NCI-H187 (cell line): ENCODE results near the gene SURF2.
"Not testable (repeated sequence)": the region's sequence is repeated elsewhere in the genome, so short reads cannot be mapped to it uniquely, and the experiment has no call there.

ENCODE experiments used
- DNase-seq, 2 experiments: peaks; one replicate each; lab custom pipeline; 2025; lab: John Stamatoyannopoulos, UW

Gene SURF2

GRCh38 chr9:133356391-133357091 is at the start of gene SURF2, which contains the start of gene SURF1:
SURF2 (plus strand) TSS chr9:133356550; CDS start chr9:133356593, 43 bp downstream.
SURF1 (minus strand) TSS chr9:133356487; CDS start chr9:133356453, 34 bp downstream.
- DNase-seq: peak in 1 of 2 experiments; percentile 40

- no peak for DNase-seq
Measured at GRCh38 chr9:133307301-133307700, 49.0 kb upstream of the SURF2 start.

DNA sequence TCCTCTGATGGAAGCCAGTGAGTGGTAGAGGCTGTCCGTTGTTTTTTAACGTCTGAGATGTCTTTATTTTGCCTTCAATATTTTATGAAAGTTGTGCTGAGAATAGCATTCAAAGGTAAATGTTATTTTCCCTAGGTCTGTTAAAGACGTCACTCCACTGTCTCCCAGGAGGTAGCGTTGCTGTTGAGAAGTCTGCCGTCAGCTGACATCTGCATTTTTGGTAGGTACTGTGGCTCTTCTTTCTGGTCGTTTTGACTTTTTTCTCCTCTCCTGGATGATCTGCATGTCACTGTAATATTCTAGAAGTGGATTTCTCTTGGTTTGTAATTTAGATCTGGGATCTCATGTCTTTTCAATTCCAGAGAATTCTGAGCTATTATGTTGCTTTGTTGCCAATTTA is 46.7 kb upstream of the SURF2 start:
- DNase-seq: no peak

DNA sequence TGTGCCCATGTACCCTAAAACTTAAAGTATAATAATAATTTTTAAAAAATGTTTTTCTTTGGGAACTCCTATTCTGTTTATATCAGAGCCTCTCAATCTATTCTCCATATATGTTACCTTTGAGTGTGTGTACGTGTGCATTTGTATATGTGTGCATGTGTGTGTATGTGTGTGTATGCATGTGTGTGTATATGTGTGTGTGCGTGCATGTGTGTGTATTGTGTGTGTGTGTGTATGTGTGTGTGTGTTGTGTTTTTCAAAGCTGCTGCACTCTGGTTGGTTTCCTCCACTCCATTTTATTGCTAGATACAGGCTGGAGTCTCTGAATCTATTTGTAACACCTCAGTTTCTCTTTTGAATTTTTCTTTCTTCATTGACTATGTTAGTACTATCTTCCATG is 40.4 kb upstream of the SURF2 start:
- DNase-seq: no peak

GRCh38 chr9:133317551-133317950 is 38.8 kb upstream of the SURF2 start:
- DNase-seq: not testable (repeated sequence)

GRCh38 chr9:133320421-133320881 is 35.9 kb upstream of the SURF2 start:
- no peak for DNase-seq

GRCh38 chr9:133321411-133321935 is 34.9 kb upstream of the SURF2 start:
- DNase-seq: no peak

DNA sequence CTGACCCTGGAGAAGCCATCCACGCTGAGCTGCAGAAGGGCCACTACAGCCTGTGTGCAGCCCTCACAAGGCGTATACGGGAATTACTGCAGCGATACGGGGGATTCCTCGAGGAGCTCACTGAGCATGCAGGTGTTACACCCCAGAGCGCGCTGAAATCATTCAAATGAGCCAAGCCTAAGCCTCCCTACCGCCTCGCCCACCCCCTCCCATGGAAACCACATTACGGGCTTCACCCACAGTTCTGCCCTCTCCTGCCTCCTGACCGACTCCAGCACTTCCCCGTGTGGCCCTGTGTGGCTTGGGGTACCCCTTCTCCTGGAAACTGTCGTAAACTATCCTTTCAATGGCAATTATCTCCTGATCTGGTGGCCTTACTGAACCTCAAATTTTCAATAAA is 33.6 kb upstream of the SURF2 start:
- DNase-seq: no peak

- DNase-seq: no peak
Measured at GRCh38 chr9:133323211-133323610, 33.1 kb upstream of the SURF2 start.

- DNase-seq: no peak
Measured at GRCh38 chr9:133323991-133324703, 32.2 kb upstream of the SURF2 start.

- not testable (repeated sequence) for DNase-seq
Measured at GRCh38 chr9:133327021-133327420, 29.3 kb upstream of the SURF2 start.

DNA sequence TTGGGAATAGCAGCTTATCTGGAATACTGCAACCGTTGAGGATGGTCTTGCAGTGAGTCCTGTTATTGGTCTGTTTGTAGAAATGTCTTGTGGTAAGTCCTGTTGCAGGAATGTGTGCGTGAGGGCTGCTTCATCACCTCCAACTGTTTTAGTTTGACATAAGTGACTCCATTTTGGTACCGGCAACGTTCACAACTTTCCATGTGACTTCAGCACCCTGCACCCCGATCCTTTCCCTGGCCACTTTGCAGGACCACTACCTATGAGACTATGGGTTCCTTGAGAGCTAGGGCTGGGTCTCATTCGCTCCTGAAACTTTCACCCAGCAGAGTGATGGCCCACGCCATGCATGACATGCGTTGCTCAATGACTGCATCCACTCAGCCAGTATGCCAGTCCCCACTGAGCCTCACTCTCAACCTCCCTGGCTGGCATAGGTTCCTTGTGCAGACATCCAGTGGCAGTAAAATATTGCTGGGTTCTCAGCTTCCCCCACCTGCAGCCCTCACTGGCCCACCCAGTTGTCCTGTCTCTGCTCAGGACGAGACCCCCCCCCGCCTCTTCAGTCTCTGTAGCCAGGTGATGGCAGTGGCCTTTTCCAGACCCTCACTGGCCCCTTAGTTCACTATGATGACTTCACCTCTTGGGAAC is 28.4 kb upstream of the SURF2 start:
- DNase-seq: no peak

GRCh38 chr9:133329306-133330156 is 26.8 kb upstream of the SURF2 start:
- not testable (repeated sequence) for DNase-seq

- DNase-seq: no peak
Measured at GRCh38 chr9:133331221-133331620, 25.1 kb upstream of the SURF2 start.

DNA sequence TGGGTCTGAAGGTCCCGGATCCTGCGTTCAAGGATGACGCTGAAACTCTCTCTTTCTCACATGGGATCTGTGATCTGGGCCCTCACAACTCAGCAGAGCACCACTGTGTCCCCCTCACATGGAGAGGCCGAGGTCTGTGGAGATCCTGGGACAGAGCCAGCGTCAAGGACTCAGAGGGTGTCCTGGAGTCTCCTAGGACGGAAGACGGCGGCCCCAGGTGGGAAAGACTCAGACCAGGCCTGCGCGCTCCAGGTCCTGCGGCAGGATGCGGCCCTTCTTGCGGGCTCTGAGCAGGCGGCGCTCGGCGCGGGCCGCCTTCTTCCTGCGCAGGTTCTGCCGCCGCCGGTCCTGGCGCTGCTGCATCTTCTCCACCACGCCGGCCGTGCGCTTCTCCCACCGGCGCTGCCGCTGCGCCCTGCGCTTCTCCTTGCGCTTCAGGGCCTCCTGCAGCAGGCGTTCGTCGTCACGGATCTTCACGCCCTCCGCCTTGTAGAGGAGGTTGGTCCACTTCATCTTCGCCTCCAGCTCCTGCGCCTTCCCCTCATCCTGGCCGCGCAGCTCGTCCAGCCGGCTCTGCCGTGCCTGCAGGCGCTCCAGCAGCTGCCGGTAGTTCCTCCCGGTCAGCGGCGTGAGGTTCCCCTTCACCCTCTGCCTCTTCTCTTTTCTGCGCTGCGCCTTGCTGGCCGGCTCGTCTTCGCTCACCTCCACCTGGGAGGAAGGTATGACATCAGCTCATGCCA is 24.5 kb upstream of the SURF2 start:
- DNase-seq: no peak

- no peak for DNase-seq
Measured at GRCh38 chr9:133332381-133332730, 24.0 kb upstream of the SURF2 start.

DNA sequence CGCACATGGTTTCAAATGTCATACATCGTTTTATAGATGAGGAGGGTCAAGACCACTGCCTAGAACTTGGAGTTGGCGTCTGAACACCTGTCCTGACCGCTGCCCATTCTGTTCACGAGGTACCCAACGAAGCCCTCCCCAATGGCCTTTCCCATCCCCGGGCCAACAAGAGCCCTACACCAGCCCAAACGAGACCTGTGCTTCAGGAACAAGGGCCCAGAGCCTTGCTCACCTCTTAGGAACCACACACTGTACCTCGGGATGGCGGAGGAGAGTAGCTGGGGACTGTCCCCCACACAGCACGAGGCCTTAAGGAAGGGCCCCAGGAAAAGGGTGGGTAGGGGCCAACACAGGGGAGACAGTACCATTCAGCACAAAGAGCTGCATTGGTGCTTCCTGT is 23.3 kb upstream of the SURF2 start:
- DNase-seq: no peak

DNA sequence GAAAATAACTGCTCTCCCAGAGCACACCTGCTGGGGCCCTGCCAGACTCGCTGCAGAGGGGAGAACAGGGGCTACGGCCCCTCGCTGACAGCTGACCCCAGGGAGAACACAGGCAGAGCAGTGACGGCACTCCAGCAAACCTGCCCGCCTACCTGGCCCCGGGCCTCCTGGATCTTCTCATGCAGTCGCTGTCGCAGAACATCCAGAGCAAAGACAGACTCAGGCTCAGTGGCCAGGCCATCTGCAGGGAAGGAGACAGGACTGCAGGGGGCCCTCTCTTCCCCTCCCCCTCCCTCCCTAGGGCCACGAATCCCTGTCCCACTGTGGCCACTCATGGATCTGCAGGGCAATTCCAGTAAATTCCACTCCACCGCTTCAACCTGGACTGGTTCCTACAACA is 22.8 kb upstream of the SURF2 start:
- DNase-seq: no peak

- no peak for DNase-seq
Measured at GRCh38 chr9:133334161-133334560, 22.2 kb upstream of the SURF2 start.

DNA sequence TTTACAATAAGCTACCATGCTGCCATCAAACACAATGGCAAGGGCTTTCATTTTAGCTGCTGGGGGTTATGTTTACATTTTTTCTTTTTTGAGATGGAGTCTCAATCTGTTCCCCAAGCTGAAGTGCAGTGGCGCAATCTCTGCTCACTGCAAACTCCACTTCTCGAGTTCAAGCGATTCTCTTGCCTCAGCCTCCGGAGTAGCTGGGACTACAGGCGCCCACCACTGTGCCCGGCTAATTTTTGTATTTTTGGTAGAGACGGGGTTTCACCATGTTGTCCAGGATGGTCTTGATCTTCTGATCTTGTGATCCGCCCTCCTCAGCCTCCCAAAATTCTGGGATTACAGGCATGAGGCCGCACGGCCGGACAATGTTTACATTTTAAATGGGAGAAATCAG is 21.5 kb upstream of the SURF2 start:
- not testable (repeated sequence) for DNase-seq
